ENCODE data around the gene ZCCHC24. TPM values are rescaled to one million over a fixed set of nuclear protein-coding genes. Genes with fewer than 3 reads are reported as not detected.

The ZCCHC24 gene
- total and polyA plus RNA-seq, 2 donors (not counting 3 experiments of a cell fraction or from before 2014, with no cell fraction given) = 5.2 to 8.4 TPM

DNA sequence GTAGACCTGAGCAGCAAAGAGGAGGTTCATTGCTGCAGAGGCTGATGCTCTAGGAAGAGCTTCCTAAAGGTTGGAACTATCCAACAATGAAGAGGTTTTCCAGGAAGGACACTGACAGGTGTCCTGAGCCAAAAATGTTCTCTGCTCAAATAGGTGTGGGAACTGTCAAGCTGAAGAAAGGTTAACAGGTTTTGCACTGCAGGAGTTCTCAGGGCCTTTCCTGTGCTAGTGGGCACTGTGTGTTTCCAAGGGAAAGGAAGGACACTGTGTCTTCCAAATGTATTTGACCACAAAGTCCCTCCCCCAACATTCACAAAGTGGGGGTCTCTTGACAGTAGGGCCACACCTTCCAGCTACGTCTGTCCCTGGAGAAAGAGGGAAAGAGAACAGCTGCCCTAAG lies 4.0 kb downstream of the ZCCHC24 start:
- Histone ChIP-seq H3K27me3 (ENCODE audit: control insufficient read depth in 2 of 2, insufficient read depth in 2 of 2, low read length in 2 of 2) (no peaks in the 10 kb centered on the region), H2AFZ (ENCODE audit: low read depth, low read length) (no peak overlapping the region), H3K4me2 (ENCODE audit: insufficient read depth, low read length) (no peak overlapping the region), H4K20me1 (replicated peaks; ENCODE audit: control insufficient read depth, extremely low read depth, insufficient read depth, low read length) (no peaks in the 10 kb centered on the region), H3K27ac (ENCODE audit: insufficient read depth, low read depth, low read length) (no peak overlapping the region), H3K79me2 (ENCODE audit: control insufficient read depth, insufficient read depth, low read length) (no peaks in the 10 kb centered on the region), H3K4me3 (replicated peaks in 1 of 3; ENCODE audit: insufficient read depth in 1 of 3, low read depth in 1 of 3, low read length in 3 of 3) (no peak overlapping the region), H3K9ac (replicated peaks; ENCODE audit: extremely low read depth, insufficient read depth, low read length) (no peak overlapping the region), H3K4me1 (ENCODE audit: control insufficient read depth, extremely low read depth, insufficient read depth, low read length) (peaks cover 16% of the 10 kb centered on the region), H3K9me1 (replicated peaks; ENCODE audit: control insufficient read depth, extremely low read depth, insufficient read depth, low read length) (no peaks in the 10 kb centered on the region), H3K9me3 (replicated peaks; ENCODE audit: control insufficient read depth, insufficient read depth, low read length) (no peaks in the 10 kb centered on the region), H3K36me3 (ENCODE audit: control insufficient read depth in 2 of 2, extremely low read depth in 1 of 2, insufficient read depth in 2 of 2, low read length in 2 of 2) (no peaks in the 10 kb centered on the region)
- TF ChIP-seq GATA2 (IDR thresholded peaks at IDR 0.05; ENCODE audit: insufficient read depth, insufficient read length, low read depth, low read length) (no peak), MYC (IDR thresholded peaks at IDR 0.05; ENCODE audit: low read depth, low read length) (no peak), EZH2 (IDR thresholded peaks at IDR 0.05; ENCODE audit: borderline replicate concordance, low read depth, low read length, severe bottlenecking) (no peak), FOS (IDR thresholded peaks at IDR 0.05; ENCODE audit: borderline replicate concordance, insufficient read depth, low read length) (no peak), POLR2A (IDR thresholded peaks at IDR 0.05; ENCODE audit: low read depth, low read length) (no peak), POLR2AphosphoS5 (IDR thresholded peaks at IDR 0.05; ENCODE audit: insufficient read depth, low read depth, low read length) (no peak), JUN (IDR thresholded peaks at IDR 0.05; ENCODE audit: borderline replicate concordance, insufficient read depth, insufficient read length, low read depth) (no peak)
- TF ChIP-seq, protein P1, sequence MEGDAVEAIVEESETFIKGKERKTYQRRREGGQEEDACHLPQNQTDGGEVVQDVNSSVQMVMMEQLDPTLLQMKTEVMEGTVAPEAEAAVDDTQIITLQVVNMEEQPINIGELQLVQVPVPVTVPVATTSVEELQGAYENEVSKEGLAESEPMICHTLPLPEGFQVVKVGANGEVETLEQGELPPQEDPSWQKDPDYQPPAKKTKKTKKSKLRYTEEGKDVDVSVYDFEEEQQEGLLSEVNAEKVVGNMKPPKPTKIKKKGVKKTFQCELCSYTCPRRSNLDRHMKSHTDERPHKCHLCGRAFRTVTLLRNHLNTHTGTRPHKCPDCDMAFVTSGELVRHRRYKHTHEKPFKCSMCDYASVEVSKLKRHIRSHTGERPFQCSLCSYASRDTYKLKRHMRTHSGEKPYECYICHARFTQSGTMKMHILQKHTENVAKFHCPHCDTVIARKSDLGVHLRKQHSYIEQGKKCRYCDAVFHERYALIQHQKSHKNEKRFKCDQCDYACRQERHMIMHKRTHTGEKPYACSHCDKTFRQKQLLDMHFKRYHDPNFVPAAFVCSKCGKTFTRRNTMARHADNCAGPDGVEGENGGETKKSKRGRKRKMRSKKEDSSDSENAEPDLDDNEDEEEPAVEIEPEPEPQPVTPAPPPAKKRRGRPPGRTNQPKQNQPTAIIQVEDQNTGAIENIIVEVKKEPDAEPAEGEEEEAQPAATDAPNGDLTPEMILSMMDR (IDR thresholded peaks at IDR 0.05; ENCODE audit: extremely low read depth in 1 of 2, insufficient read depth in 1 of 2, low read depth in 1 of 2, low read length in 2 of 2) = no peak
- TF ChIP-seq, protein P2, sequence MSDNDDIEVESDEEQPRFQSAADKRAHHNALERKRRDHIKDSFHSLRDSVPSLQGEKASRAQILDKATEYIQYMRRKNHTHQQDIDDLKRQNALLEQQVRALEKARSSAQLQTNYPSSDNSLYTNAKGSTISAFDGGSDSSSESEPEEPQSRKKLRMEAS (IDR thresholded peaks at IDR 0.05; ENCODE audit: insufficient read depth, insufficient read length) = no peak
- BruUV-seq (replicated peaks) = no TSS peak
- ChIA-PET POLR2A (no interaction called here), CTCF (interaction anchor here (1.6 to 3.3 kb wide), 3 partner anchors 26 to 67 kb away, joined by 6 to 11 read pairs (median 8); no protein-coding TSS in a partner anchor)
- FAIRE-seq (no peak), DNase-seq (ENCODE audit: low read depth, low spot score) (no peak)
- dilution Hi-C loops (cut with MboI; ENCODE audit: extremely low pct_ligation_motif_present, low sequenced_read_pairs) = no loop called here
- intact Hi-C loops (cut with micrococcal nuclease) = no loop called here

Measured in endothelial cell of umbilical vein (primary cell).